DMS153 (cell line): ENCODE data around the gene ZDHHC1.
"Not testable (repeated sequence)": the region's sequence is repeated elsewhere in the genome, so short reads cannot be mapped to it uniquely, and the experiment has no call there.

Source experiments
- DNase-seq: peaks from one replicate; lab custom pipeline; 2025; lab: John Stamatoyannopoulos, UW

Gene ZDHHC1

DNA sequence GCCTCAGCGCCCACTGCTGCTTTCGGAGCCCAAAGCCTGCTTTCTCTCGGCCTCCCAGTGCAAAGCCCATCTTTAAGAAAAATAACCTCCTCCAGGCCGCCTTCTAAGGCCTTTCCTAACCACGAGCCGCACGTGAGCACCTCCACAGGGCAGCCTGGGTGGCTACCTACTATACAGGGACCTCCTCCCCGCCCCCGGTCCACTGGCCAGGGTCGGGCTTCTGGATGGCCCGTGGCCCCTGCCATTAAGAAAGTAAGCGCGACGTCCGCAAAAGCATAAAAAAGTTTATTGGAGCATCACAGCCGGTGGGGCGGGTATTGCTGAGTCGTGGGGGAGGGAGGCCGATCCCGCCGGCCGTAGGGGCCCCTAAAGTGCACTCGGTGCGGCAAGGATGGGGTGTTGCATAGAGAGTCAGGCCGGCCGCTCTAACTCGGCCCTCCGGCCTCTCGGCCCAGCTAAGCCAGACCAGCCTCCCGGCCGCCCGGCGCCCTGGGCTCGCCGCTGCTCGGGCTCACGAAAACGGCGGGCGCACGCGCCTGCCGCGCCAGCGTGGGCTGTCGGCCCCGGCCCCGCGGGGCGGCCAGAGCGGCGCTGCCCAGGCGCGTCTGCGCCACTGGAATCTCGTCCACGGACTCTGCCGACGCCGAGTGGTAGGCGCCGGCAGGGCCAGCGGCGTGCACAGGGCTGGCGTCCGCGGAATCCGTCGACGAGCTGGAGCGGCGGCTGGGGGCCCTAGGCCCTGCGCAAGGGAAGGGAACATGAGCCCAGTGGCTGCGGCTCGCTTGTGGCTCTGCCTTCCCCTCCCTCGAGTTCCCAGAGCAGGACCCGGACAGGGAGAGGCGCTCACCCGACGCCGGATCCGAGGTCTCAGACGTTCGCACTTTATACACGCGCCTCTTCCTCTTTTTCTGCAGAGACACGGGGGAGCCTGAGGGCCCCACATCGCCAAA is 21.8 kb downstream of the ZDHHC1 start:
- DNase-seq = no peak

- no peak for DNase-seq
Observed at GRCh38 chr16:67393788-67394154, 22.5 kb downstream of the ZDHHC1 start.

GRCh38 chr16:67393111-67393787 is 23.0 kb downstream of the ZDHHC1 start, which contains the start of gene TPPP3:
Gene TPPP3 (minus strand): TSS chr16:67393498. CDS start chr16:67391111, 2,387 bp downstream.
- DNase-seq = peak; percentile 71

GRCh38 chr16:67392301-67393059 is 23.8 kb downstream of the ZDHHC1 start:
- DNase-seq = no peak

DNA sequence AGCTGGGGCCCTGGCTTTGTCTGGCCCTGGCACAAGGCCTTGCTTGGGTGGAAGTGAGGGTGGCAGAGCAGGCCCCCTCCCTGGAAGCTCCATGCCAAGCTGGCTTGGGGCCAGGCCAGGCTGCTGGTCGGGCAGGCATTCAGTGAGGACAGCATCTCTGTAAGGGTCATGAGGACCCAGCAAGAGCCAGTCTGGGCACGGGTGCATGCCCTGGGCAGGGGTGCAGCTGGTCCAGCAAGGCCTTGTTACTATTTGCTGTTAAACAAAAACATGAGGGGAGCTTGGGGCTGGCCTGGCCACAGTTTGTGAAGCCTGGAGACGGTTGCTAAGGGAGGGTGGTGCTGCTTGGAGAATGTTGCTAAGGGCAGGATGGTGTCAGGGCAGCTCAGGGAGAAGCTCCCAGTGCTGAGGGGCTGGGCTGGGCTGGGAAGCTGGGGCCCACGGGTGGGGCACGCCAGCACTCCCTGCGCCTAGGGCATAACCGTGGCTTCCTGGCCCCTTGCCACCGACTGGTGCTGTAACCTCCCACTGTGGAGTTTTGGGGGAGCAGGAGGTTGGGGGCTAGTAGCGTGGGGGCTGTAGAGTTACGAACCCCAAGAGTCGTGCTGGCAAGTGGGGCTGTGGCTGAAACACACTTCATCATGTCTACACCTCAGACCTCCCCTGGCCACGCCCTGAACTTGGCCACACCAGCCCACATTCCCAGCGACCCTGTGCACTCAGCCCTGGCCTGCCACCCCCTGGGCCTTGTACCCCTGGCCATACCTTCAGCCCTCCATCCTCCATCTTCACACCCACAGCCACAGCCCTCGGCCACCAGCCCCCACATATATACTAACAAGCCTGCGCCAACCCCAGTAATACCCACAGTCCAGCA is 24.6 kb downstream of the ZDHHC1 start:
- DNase-seq = peak; percentile 75

DNA sequence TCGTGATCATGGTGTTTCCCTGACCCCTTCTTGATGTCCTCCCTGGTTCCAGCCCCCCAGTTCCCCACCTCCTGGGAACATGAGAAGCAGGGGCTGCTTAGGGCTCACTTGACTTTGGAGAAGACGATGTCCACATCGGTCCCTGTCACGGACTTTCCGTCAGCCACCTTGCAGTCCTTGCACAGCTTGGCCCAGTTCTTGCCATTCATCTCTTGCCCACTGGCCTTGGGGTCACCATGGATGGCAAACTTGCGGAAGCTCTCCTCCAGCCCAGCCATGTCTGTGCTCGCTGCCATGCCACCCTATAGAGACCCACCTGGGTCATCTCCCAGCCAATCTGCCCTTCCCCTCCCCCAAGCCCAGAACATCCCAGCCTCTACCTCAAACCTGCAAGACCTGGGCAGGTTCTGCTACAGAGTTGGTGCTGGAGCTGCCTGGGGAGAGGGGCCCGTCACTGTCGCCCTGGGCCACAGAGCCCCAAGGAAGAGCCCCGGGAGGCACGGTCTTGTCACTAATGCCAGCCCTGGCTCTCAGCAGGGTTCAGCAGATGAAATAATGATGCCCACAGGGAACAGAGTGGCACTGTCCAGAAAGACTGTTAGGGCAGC is 25.4 kb downstream of the ZDHHC1 start:
- no peak for DNase-seq

DNA sequence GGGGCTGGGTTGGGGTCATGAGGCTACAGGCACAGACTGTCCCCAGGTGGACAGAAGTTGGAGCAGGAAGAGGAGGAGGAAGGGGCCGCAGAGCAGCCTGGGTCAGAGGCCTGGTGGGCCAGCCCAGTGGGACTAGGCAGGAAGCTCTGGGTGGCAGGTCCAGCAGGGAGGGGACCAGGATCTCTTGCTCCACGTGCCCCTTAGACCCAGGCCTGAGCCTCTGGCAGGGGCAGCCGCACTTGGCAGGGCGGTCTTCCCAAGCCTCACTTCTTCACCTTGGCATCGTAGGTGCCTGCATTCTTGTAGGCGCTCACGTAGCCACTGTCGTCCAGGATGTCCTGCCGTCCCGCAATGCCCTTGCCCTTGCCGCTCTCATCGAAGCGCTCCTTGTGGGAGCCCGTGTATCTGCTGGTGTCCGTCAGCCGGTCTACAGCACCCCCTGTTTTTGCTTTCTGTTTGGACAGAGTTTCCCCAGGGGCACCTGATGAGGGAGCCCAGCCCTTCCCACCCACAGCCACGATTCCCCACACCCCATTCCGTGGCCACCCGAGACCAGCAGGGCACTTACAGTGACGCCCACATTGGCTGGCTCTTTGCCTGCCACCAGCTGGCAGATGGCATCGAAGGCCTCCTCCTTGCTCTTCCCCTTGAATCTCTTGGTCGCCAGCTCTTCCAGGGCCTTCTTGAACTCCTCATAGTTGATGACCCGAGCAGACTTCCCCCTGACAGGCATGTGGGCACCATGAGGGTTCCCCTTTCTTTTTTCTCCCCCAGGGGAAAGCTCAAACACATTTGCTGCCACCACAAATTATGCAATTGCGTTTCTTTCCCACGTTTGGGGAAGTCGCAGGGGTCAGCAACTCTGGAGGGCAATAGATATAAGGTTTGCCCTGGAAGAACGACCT is 26.1 kb downstream of the ZDHHC1 start:
- DNase-seq = no peak

DNA sequence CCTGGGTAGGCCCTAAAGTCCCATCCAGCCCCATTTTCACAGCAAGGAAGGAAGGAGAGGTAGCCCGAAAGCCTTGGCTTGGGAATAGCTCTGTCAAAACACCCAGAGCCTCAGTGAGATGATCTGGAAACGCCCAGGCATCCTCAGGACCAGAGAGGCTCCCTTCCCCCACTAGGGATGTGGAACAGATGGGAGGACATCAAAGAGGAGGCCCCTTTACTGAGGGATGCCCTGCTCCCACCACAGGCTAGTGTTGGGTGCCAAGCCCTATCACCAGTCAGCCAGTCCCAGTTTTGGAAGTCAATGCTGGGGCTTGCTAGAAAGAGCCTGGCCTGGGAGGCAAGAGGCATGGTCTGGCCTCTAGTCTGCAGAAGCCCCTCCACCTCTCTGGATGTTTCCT is 27.7 kb downstream of the ZDHHC1 start:
- DNase-seq = no peak

DNA sequence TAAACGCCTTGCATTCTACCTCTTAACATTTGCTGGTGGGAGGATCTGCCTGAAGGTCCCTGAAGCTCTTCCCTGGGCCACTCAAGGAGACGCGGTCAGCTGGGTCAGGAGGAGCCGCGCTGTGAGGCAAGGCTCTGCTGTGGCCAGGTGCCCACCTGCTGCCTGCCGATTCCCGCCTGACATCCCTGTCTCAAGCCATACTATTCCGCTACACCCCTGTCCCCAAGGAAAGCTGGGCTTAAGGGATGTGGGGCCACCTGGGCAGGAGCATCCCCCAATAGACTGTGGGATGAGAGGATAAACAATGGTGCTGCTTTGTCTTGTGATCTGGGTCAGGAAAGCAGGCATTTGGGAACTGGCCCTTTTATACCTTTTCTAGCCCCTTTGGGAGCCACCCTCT is 28.1 kb downstream of the ZDHHC1 start:
- no peak for DNase-seq

- no peak for DNase-seq
Observed at GRCh38 chr16:67387479-67388079, 28.7 kb downstream of the ZDHHC1 start.

- no peak for DNase-seq
Observed at GRCh38 chr16:67386861-67387455, 29.3 kb downstream of the ZDHHC1 start.

- DNase-seq = no peak
Observed at GRCh38 chr16:67384778-67385510, 31.3 kb downstream of the ZDHHC1 start.

DNA sequence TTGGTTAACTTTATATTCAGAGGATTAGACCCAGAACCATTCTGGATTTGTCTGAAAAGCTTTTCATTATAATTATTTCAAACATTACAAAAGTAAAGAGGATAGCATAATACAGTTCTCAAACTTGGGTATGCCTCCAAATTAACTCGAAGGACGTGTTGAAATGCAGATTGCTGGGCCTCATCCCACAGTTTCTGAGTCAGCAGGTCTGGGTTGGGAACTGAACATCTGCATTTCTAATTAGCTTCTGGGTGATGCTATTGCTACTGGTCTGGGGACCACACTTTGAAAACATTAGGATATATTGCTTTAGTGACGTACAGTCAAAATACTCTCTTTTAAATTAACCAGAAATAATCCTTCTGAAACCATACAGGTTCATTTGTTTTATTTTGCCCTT is 33.0 kb downstream of the ZDHHC1 start:
- no peak for DNase-seq

DNA sequence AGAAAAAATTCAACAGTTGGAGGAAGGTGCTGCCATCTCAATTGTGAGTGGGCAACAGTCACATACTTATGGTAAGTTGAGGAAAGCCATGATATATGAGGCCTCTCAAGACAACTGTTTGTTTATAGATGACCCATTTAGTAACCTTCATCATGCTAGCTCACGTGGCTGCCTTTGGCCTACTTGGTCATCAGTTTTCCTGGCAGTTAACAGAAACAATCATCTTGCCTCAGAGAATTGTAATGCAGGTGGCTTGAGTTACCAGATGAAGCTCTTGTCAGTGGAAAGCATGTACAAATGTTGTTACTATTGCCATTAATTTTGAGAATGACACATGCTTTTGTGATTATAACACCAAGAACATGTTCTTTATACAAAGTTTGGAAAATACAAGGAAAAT is 37.6 kb downstream of the ZDHHC1 start:
- DNase-seq = no peak

DNA sequence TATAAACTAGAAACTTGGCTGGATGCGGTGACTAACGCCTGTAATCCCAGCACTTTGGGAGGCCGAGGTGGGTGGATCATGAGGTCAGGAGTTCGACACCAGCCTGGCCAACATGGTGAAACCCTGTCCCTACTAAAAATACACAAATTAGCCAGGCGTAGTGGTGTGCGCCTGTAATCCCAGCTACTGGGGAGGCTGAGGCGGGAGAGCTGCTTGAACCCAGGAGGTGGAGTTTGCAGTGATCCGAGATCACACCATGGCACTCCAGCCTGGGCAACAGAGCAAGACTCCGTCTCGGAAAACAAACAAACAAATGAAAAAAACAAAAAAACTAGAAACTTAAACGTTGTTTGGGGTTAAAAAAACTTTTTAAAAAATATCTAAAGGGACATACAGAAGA is 40.3 kb downstream of the ZDHHC1 start:
- DNase-seq = not testable (repeated sequence)

DNA sequence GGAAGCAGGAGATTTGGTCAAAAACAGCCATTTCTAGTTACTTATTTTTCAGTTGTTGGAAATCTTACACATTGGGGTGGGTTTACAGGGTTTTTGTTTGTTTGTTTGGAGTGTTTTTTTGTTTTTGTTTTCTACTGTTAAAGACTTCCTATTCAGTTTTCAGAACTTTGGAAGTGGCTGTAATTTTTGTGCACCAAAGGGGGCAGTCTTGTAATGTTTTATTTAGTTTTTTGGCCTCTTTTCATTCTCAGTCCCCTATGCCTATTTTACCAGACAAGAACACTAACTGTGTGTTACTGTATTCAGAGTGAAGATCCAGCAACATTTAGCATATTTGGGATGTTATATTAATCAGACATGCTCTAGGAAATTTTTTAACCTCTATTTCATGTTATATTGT is 43.6 kb downstream of the ZDHHC1 start:
- DNase-seq = no peak

DNA sequence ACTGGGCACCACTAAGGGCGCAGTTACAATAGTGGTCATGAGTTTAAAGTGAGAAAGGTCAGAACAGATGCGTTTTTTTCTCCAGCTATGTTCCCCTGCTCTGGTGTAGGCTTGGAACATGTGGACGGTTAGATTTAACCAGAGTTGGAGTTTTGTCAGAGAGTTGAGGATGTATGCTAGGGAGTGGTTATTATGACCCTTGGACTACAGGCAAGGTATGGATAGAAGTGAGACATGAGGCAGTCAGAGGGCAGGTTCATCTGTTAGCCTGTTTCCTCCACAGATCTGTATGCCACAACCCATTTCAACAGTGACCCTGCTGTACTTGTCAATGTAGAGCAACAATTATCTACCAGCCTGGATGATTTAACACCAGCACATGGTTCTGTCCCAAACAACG is 45.6 kb downstream of the ZDHHC1 start:
- DNase-seq = no peak

GRCh38 chr16:67364600-67365235 is 51.6 kb downstream of the ZDHHC1 start:
- DNase-seq = no peak
